Measurements from ENCODE around the gene DDX25.

DDX25 gene

DNA sequence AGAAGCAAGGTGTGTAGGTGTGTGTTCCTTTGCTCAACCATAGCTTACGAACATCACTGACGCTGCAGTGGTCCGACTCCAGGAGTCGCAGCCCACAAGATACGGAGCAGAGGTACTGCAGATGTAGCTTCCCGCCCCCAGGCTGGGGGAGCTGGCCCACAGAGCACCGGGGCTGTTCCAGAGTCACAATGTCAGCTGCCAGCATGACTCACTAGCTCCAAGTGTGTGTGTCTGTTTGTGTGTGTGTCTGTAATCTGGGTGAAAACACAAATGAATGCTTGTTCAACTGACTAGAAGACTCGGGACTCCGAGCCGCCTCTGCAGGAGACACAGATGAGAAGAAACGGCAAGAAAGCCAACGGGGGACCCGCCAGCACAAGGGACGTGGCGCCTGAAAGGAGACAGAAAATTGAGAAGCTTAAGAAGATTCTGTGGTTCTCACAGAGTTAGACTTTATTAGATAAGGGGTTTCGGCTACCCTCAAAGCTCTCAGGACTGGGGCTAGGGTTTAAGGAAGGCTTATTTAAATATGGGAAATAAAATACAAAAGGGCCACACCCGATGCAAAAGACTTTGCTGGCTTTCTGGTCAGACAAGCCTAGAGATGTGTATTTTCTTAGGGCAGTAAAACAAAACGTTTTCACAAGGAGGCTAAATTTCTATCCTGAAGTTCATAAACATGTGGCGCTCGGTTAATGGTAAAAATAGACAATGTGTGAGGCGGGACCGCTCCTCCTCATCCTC is 52.3 kb downstream of the DDX25 start:
- Histone ChIP-seq H3K27me3 (ENCODE audit: control insufficient read depth, insufficient read depth, low read length) (no peaks in the 10 kb centered on the region), H3K9me3 (ENCODE audit: control insufficient read depth, insufficient read depth, low read length) (no peaks in the 10 kb centered on the region), H3K9ac (ENCODE audit: low read depth, low read length) (no peak overlapping the region), H3K4me3 (ENCODE audit: low read depth, low read length) (no peak overlapping the region), H3K4me1 (ENCODE audit: control insufficient read depth, insufficient read depth, low read length) (no peaks in the 10 kb centered on the region), H3K36me3 (ENCODE audit: control insufficient read depth, insufficient read depth, low read length) (peaks cover 15% of the 10 kb centered on the region)

DNA sequence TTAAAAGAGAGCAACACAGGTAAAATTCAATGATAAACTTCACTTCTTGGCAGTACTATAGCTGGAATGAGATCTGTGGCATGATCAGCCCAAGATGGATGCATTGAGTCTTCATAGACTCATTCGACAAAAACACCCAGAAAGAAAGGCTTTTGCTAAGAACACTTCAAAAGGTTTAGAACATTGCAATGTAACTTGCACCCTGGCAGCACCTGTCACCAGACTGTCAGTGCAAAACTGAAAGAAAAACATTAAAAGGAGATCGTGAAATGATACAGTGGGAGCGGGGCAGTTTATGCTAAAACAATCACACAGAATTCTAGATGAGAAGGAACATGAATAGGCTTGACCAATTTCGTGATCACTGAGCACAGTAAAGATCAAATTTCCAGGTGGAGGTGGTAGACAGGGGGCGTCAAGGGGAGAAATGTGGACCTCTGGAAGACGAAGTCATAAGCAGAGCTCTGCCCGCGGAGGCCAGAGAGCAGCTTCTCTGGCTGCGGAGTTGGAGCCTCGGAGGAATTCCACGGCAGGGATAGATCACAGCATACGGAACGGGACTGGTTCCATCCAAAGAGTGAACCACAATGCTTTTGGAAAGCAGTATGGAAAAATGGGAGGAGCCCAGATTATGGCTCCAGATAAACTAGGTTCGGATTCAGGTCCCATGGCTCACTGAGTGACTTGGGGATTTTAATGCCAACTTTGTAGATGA is 53.5 kb downstream of the DDX25 start:
- peaks cover 17% of the 10 kb centered on the region for H3K36me3 ChIP-seq (ENCODE audit: control insufficient read depth, insufficient read depth, low read length)
- H3K9me3 ChIP-seq (ENCODE audit: control insufficient read depth, insufficient read depth, low read length) = no peaks in the 10 kb centered on the region
- no peak overlapping the region for H3K4me3 ChIP-seq (ENCODE audit: low read depth, low read length)
- no peak overlapping the region for H3K9ac ChIP-seq (ENCODE audit: low read depth, low read length)
- no peaks in the 10 kb centered on the region for H3K4me1 ChIP-seq (ENCODE audit: control insufficient read depth, insufficient read depth, low read length)
- no peaks in the 10 kb centered on the region for H3K27me3 ChIP-seq (ENCODE audit: control insufficient read depth, insufficient read depth, low read length)

DNA sequence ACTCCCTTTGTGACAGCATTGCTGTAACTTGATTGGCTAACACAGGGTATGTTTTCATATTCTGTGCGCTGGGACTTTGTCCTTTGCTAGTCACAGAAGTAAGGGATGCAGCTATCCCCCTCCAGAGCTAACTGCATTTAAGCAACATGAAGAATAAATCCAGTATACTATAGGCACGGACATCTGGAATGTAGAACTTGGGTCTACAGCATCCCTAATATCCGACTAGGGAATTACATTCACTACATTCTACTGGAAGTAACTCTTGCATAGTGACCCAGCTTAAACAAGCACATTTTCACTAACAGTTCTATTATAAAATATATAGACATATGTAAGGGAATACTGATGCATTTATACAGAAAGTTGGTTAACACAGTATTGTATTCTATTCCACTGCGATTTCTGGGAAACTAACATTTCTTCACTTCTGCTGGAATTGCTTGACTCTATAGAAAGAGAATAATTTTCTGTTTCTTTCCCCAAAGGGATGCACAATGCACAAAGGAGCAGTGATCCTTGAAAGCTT is 54.6 kb downstream of the DDX25 start:
- H3K27me3 ChIP-seq (ENCODE audit: control insufficient read depth, insufficient read depth, low read length) = no peaks in the 10 kb centered on the region
- no peak overlapping the region for H3K9ac ChIP-seq (ENCODE audit: low read depth, low read length)
- peaks cover 15% of the 10 kb centered on the region for H3K36me3 ChIP-seq (ENCODE audit: control insufficient read depth, insufficient read depth, low read length)
- H3K9me3 ChIP-seq (ENCODE audit: control insufficient read depth, insufficient read depth, low read length) = no peaks in the 10 kb centered on the region
- no peaks in the 10 kb centered on the region for H3K4me1 ChIP-seq (ENCODE audit: control insufficient read depth, insufficient read depth, low read length)
- no peak overlapping the region for H3K4me3 ChIP-seq (ENCODE audit: low read depth, low read length)

DNA sequence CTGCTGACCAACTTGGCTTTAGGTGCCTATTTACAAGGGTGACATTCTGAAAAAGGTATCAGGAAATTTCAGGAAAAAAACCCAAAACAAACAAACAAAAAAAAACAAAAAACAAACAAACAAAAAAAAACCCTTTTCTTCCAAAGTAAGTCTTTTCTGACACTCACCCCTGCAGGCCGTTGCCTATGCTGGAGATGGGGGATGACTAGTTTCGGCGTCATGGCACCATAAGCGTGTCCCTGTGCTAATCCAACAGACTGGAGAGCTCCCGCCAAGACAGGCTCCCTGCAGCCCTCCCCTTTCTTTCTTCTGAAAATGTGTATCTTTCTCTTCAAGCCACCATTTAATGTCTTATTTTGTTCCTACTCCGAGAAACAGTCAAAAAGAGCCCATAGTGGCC is 55.2 kb downstream of the DDX25 start:
- no peak overlapping the region for H3K9ac ChIP-seq (ENCODE audit: low read depth, low read length)
- H3K9me3 ChIP-seq (ENCODE audit: control insufficient read depth, insufficient read depth, low read length) = no peaks in the 10 kb centered on the region
- H3K4me3 ChIP-seq (ENCODE audit: low read depth, low read length) = no peak overlapping the region
- no peaks in the 10 kb centered on the region for H3K4me1 ChIP-seq (ENCODE audit: control insufficient read depth, insufficient read depth, low read length)
- no peaks in the 10 kb centered on the region for H3K27me3 ChIP-seq (ENCODE audit: control insufficient read depth, insufficient read depth, low read length)
- H3K36me3 ChIP-seq (ENCODE audit: control insufficient read depth, insufficient read depth, low read length) = peaks cover 15% of the 10 kb centered on the region

DNA sequence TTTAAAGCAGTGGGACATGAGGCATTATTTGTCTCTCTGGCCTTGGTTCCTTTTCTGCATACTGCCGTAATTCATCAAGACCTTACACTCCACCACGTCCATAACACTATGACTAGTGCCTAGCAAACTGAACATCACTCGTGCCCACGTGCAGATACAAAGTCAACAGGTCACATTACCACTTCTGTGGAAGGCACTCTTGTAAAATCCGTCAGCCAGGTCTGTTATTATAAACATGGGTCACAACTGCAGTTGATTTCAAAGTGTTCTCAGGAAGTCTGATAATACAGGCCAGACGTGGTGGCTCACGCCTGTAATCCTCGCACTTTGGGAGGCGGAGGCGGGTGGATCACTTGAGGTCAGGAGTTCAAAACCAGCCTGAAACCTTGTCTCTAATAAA is 55.6 kb downstream of the DDX25 start:
- Histone ChIP-seq H3K9ac (ENCODE audit: low read depth, low read length) (no peak overlapping the region), H3K36me3 (ENCODE audit: control insufficient read depth, insufficient read depth, low read length) (peaks cover 15% of the 10 kb centered on the region), H3K4me1 (ENCODE audit: control insufficient read depth, insufficient read depth, low read length) (no peaks in the 10 kb centered on the region), H3K27me3 (ENCODE audit: control insufficient read depth, insufficient read depth, low read length) (no peaks in the 10 kb centered on the region), H3K4me3 (ENCODE audit: low read depth, low read length) (no peak overlapping the region), H3K9me3 (ENCODE audit: control insufficient read depth, insufficient read depth, low read length) (no peaks in the 10 kb centered on the region)

DNA sequence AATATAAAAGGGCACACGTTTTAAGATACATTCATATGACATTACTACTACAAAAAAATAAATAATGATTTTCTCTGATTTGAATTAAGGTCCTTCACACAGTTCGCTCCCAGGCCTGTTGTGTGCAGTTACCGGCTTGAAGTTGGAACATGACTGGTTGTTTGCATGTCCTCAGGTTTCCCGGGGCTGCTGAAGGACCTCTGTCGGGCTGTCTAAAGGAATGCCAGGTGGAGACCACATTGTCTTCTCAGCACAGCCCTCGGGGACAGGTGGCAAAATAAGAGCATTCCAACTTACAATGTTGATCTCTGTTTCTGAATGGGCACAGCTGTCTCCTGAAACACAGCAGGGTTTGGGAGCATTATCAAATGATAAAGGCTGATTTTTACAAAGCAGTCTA is 56.5 kb downstream of the DDX25 start:
- H3K9me3 ChIP-seq (ENCODE audit: control insufficient read depth, insufficient read depth, low read length) = no peaks in the 10 kb centered on the region
- peaks cover 15% of the 10 kb centered on the region for H3K36me3 ChIP-seq (ENCODE audit: control insufficient read depth, insufficient read depth, low read length)
- no peak overlapping the region for H3K9ac ChIP-seq (ENCODE audit: low read depth, low read length)

DNA sequence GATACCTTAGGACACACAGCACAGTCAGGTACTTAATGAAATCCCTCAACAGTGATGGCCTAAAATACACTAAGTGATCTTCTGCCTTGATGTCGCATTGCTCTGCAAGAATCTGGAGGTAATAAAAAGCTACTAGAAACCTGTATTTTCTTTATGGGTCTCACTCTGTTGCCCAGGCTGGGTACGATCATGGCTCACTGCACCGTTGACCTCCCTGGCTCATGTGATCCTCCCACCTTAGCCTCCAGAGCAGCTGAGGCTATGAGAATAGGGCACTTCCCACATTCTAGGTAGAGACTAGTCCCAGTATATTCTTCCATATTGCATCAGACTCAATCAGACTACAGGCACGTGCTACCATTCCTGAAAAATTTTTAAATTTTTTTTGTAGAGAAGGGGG is 63.2 kb downstream of the DDX25 start:
- Histone ChIP-seq H3K36me3 (ENCODE audit: control insufficient read depth, insufficient read depth, low read length) (no peaks in the 10 kb centered on the region), H3K9ac (ENCODE audit: low read depth, low read length) (no peak overlapping the region), H3K27me3 (ENCODE audit: control insufficient read depth, insufficient read depth, low read length) (no peaks in the 10 kb centered on the region), H3K4me1 (ENCODE audit: control insufficient read depth, insufficient read depth, low read length) (no peaks in the 10 kb centered on the region), H3K9me3 (ENCODE audit: control insufficient read depth, insufficient read depth, low read length) (no peaks in the 10 kb centered on the region), H3K4me3 (ENCODE audit: low read depth, low read length) (no peak overlapping the region)

More for the DNA sequence above, 56.5 kb downstream of the DDX25 start:
- Histone ChIP-seq H3K4me3 (ENCODE audit: low read depth, low read length) (no peak overlapping the region), H3K4me1 (ENCODE audit: control insufficient read depth, insufficient read depth, low read length) (no peaks in the 10 kb centered on the region), H3K27me3 (ENCODE audit: control insufficient read depth, insufficient read depth, low read length) (no peaks in the 10 kb centered on the region)

DNA sequence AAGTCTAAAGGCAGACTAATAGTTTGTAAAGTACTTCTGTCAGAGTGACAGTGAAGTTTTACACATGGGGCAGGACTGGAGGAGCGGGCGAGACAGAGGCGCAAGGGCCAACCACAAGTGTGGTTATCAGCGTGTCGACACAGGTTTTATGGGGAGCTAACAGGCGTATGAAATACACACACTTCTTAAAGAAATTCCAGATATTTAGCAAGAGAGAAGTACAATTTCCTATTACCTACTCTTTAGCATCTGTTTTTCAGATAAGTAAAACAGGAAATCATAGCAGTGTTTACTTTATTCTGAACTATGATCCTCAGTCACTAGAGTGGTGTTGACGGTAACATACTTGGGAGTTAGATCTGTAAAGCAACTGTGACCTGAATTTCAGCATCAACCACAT is 64.0 kb downstream of the DDX25 start:
- no peak overlapping the region for H3K4me3 ChIP-seq (ENCODE audit: low read depth, low read length)
- no peaks in the 10 kb centered on the region for H3K36me3 ChIP-seq (ENCODE audit: control insufficient read depth, insufficient read depth, low read length)
- no peaks in the 10 kb centered on the region for H3K9me3 ChIP-seq (ENCODE audit: control insufficient read depth, insufficient read depth, low read length)
- H3K9ac ChIP-seq (ENCODE audit: low read depth, low read length) = no peak overlapping the region
- H3K27me3 ChIP-seq (ENCODE audit: control insufficient read depth, insufficient read depth, low read length) = no peaks in the 10 kb centered on the region
- no peaks in the 10 kb centered on the region for H3K4me1 ChIP-seq (ENCODE audit: control insufficient read depth, insufficient read depth, low read length)

DNA sequence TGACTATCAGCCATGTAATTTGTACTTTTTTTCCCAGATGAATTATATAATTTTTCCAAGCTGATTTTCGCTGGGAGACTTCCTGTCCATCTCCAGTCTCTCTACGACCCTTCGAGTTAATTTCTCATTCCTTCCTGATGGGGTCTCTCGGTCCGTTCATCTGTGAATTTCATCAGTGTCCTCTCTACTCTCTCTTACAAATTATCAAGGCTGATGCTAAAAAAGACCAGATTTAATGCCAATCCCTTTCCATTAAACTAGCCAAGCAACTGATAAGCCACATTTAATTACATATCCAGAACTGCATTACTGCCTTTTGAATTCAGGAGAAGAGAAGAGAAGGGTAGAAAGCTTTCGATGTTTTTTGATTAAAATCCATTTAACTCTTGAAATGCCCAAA is 67.3 kb downstream of the DDX25 start:
- Histone ChIP-seq H3K36me3 (ENCODE audit: control insufficient read depth, insufficient read depth, low read length) (no peaks in the 10 kb centered on the region), H3K4me3 (ENCODE audit: low read depth, low read length) (no peak overlapping the region), H3K9ac (ENCODE audit: low read depth, low read length) (no peak overlapping the region), H3K27me3 (ENCODE audit: control insufficient read depth, insufficient read depth, low read length) (no peaks in the 10 kb centered on the region), H3K9me3 (ENCODE audit: control insufficient read depth, insufficient read depth, low read length) (no peaks in the 10 kb centered on the region), H3K4me1 (ENCODE audit: control insufficient read depth, insufficient read depth, low read length) (no peaks in the 10 kb centered on the region)

DNA sequence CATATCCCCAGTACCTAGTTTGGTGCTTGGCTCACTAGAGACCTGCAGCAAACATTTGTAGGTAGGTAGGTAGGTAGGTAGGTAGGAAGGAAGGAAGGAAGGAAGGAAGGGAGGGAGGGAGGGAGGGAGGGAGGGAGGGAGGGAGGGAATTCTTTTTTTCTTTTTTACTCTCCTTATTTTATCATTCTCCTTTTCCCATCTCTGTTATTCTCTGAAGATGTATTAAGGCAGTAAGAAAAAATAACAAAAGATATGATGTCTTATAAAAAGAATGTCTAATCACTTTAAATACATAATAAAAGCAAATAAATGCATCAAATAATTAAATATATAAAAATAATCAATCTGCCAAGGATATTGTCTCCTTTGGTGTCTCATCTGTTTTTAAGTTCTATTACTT is 70.0 kb downstream of the DDX25 start:
- no peaks in the 10 kb centered on the region for H3K27me3 ChIP-seq (ENCODE audit: control insufficient read depth, insufficient read depth, low read length)
- no peaks in the 10 kb centered on the region for H3K9me3 ChIP-seq (ENCODE audit: control insufficient read depth, insufficient read depth, low read length)
- H3K36me3 ChIP-seq (ENCODE audit: control insufficient read depth, insufficient read depth, low read length) = no peaks in the 10 kb centered on the region
- no peak overlapping the region for H3K9ac ChIP-seq (ENCODE audit: low read depth, low read length)
- H3K4me1 ChIP-seq (ENCODE audit: control insufficient read depth, insufficient read depth, low read length) = peaks cover 2% of the 10 kb centered on the region
- H3K4me3 ChIP-seq (ENCODE audit: low read depth, low read length) = no peak overlapping the region

DNA sequence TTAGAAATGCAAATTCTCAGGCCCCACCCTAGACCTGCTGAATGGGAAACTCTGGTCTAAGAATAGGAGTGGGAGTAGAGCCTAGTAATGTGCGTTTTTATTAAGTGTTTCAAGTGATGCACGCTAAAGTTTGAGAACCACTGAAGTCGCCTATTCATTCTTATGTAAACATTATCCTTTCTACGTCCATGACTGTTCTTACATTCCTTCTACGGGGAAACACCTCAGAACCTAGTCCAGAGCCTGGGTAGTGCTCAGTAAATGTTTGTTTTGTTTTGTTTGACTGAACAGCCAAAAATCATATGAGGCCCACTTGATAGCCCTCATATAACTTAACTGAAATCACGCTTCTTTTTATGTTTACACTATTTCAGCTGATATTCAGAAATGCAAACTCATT is 71.3 kb downstream of the DDX25 start:
- H3K9ac ChIP-seq (ENCODE audit: low read depth, low read length) = no peak overlapping the region
- no peak overlapping the region for H3K4me3 ChIP-seq (ENCODE audit: low read depth, low read length)
- no peaks in the 10 kb centered on the region for H3K9me3 ChIP-seq (ENCODE audit: control insufficient read depth, insufficient read depth, low read length)
- no peaks in the 10 kb centered on the region for H3K36me3 ChIP-seq (ENCODE audit: control insufficient read depth, insufficient read depth, low read length)
- peaks cover 6% of the 10 kb centered on the region for H3K4me1 ChIP-seq (ENCODE audit: control insufficient read depth, insufficient read depth, low read length)
- H3K27me3 ChIP-seq (ENCODE audit: control insufficient read depth, insufficient read depth, low read length) = no peaks in the 10 kb centered on the region

DNA sequence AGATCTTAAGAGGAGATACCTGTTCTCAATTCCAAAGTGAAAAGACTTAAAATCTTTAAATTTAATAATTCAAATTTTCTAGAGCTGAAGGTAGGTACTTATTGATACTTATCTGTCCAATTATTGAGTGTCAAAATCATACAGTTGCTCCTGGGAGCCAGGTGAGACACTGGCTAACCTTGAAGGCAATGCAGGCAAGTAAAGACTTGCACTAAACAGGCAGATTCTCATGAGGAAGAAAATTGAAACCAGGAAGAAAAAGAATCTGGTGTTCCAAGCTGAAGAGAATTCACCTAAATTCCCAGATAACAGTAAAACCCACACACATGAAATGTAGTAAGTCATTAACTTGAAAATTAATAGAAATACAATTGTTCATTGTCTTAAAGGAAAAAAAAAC is 71.8 kb downstream of the DDX25 start:
- no peaks in the 10 kb centered on the region for H3K36me3 ChIP-seq (ENCODE audit: control insufficient read depth, insufficient read depth, low read length)
- H3K4me1 ChIP-seq (ENCODE audit: control insufficient read depth, insufficient read depth, low read length) = peaks cover 8% of the 10 kb centered on the region
- no peak overlapping the region for H3K4me3 ChIP-seq (ENCODE audit: low read depth, low read length)
- H3K27me3 ChIP-seq (ENCODE audit: control insufficient read depth, insufficient read depth, low read length) = no peaks in the 10 kb centered on the region
- H3K9ac ChIP-seq (ENCODE audit: low read depth, low read length) = no peak overlapping the region
- no peaks in the 10 kb centered on the region for H3K9me3 ChIP-seq (ENCODE audit: control insufficient read depth, insufficient read depth, low read length)
